Measurements from ENCODE around the gene YARS2. TPM values are rescaled to one million over a fixed set of nuclear protein-coding genes. Genes with fewer than 3 reads are reported as not detected.
"Not testable (repeated sequence)": the region's sequence is repeated elsewhere in the genome, so short reads cannot be mapped to it uniquely, and the experiment has no call there.

Gene YARS2
- total and polyA plus RNA-seq, 9 donors = 19.6 to 23.5 (median 21.4) TPM

GRCh38 chr12:32725308-32725707, 30.4 kb downstream of the YARS2 start:
- not testable (repeated sequence) for DNase-seq; H3K4me3 ChIP-seq (ENCODE audit: low read length); H3K4me1 ChIP-seq (ENCODE audit: control insufficient read depth, insufficient read depth, low read length); H3K27me3 ChIP-seq (ENCODE audit: control insufficient read depth, insufficient read depth, low read length); H3K27ac ChIP-seq (ENCODE audit: low read length); H3K9me3 ChIP-seq (replicated peaks; ENCODE audit: control insufficient read depth, low read depth, low read length)
- H3K36me3 ChIP-seq (ENCODE audit: control insufficient read depth, insufficient read depth, low read length) = peaks cover 19% of the 10 kb centered on the region
- WGBS (ENCODE audit: insufficient coverage) = 100% methylated on average over 2 of the region's 3 CpGs

GRCh38 chr12:32718926-32719325, 36.8 kb downstream of the YARS2 start:
- Histone ChIP-seq H3K36me3 (ENCODE audit: control insufficient read depth, insufficient read depth, low read length) (peaks cover 11% of the 10 kb centered on the region), H3K4me3 (ENCODE audit: low read length) (no peak overlapping the region), H3K27me3 (ENCODE audit: control insufficient read depth, insufficient read depth, low read length) (no peaks in the 10 kb centered on the region), H3K27ac (ENCODE audit: low read length) (no peak overlapping the region), H3K9me3 (replicated peaks; ENCODE audit: control insufficient read depth, low read depth, low read length) (no peaks in the 10 kb centered on the region), H3K4me1 (ENCODE audit: control insufficient read depth, insufficient read depth, low read length) (no peaks in the 10 kb centered on the region)
- WGBS (ENCODE audit: insufficient coverage) = no CpG with 5 or more reads among the region's 2 CpGs
- no peak for DNase-seq

GRCh38 chr12:32714772-32715171, 40.9 kb downstream of the YARS2 start:
- H3K27me3 ChIP-seq (ENCODE audit: control insufficient read depth, insufficient read depth, low read length) = no peaks in the 10 kb centered on the region
- H3K36me3 ChIP-seq (ENCODE audit: control insufficient read depth, insufficient read depth, low read length) = peaks cover 21% of the 10 kb centered on the region
- 80% methylated on average over 1 of the region's 4 CpGs for WGBS (ENCODE audit: insufficient coverage)
- no peak for DNase-seq
- H3K9me3 ChIP-seq (replicated peaks; ENCODE audit: control insufficient read depth, low read depth, low read length) = no peaks in the 10 kb centered on the region
- H3K27ac ChIP-seq (ENCODE audit: low read length) = no peak overlapping the region
- H3K4me3 ChIP-seq (ENCODE audit: low read length) = no peak overlapping the region
- no peaks in the 10 kb centered on the region for H3K4me1 ChIP-seq (ENCODE audit: control insufficient read depth, insufficient read depth, low read length)

- Histone ChIP-seq H3K27me3 (ENCODE audit: control insufficient read depth, insufficient read depth, low read length) (no peaks in the 10 kb centered on the region), H3K4me1 (ENCODE audit: control insufficient read depth, insufficient read depth, low read length) (no peaks in the 10 kb centered on the region), H3K4me3 (ENCODE audit: low read length) (no peak overlapping the region), H3K27ac (ENCODE audit: low read length) (no peak overlapping the region), H3K36me3 (ENCODE audit: control insufficient read depth, insufficient read depth, low read length) (peaks cover 18% of the 10 kb centered on the region), H3K9me3 (replicated peaks; ENCODE audit: control insufficient read depth, low read depth, low read length) (no peaks in the 10 kb centered on the region)
- no CpG with 5 or more reads among the region's 2 CpGs for WGBS (ENCODE audit: insufficient coverage)
- no peak for DNase-seq
Observed at GRCh38 chr12:32708926-32709325, 46.8 kb downstream of the YARS2 start.

- H3K36me3 ChIP-seq (ENCODE audit: control insufficient read depth, insufficient read depth, low read length) = peaks cover 8% of the 10 kb centered on the region
- no peaks in the 10 kb centered on the region for H3K27me3 ChIP-seq (ENCODE audit: control insufficient read depth, insufficient read depth, low read length)
- no peaks in the 10 kb centered on the region for H3K4me1 ChIP-seq (ENCODE audit: control insufficient read depth, insufficient read depth, low read length)
- no peak overlapping the region for H3K4me3 ChIP-seq (ENCODE audit: low read length)
- no CpG with 5 or more reads among the region's 2 CpGs for WGBS (ENCODE audit: insufficient coverage)
- no peak for DNase-seq
- H3K9me3 ChIP-seq (replicated peaks; ENCODE audit: control insufficient read depth, low read depth, low read length) = no peaks in the 10 kb centered on the region
- no peak overlapping the region for H3K27ac ChIP-seq (ENCODE audit: low read length)
Observed at GRCh38 chr12:32706335-32707024, 49.2 kb downstream of the YARS2 start.

GRCh38 chr12:32705783-32706182, 49.9 kb downstream of the YARS2 start:
- Histone ChIP-seq H3K36me3 (ENCODE audit: control insufficient read depth, insufficient read depth, low read length) (peaks cover 2% of the 10 kb centered on the region), H3K27ac (ENCODE audit: low read length) (no peak overlapping the region), H3K9me3 (replicated peaks; ENCODE audit: control insufficient read depth, low read depth, low read length) (no peaks in the 10 kb centered on the region), H3K4me1 (ENCODE audit: control insufficient read depth, insufficient read depth, low read length) (no peaks in the 10 kb centered on the region), H3K27me3 (ENCODE audit: control insufficient read depth, insufficient read depth, low read length) (no peaks in the 10 kb centered on the region), H3K4me3 (ENCODE audit: low read length) (no peak overlapping the region)
- no peak for DNase-seq

- no CpG with 5 or more reads among the region's 1 CpG for WGBS (ENCODE audit: insufficient coverage)
- H3K27me3 ChIP-seq (ENCODE audit: control insufficient read depth, insufficient read depth, low read length) = no peaks in the 10 kb centered on the region
- no peaks in the 10 kb centered on the region for H3K4me1 ChIP-seq (ENCODE audit: control insufficient read depth, insufficient read depth, low read length)
- H3K4me3 ChIP-seq (ENCODE audit: low read length) = no peak overlapping the region
- peaks cover 2% of the 10 kb centered on the region for H3K36me3 ChIP-seq (ENCODE audit: control insufficient read depth, insufficient read depth, low read length)
- no peak for DNase-seq
- H3K9me3 ChIP-seq (replicated peaks; ENCODE audit: control insufficient read depth, low read depth, low read length) = no peaks in the 10 kb centered on the region
- H3K27ac ChIP-seq (ENCODE audit: low read length) = no peak overlapping the region
Observed at GRCh38 chr12:32702946-32703345, 52.8 kb downstream of the YARS2 start.

- Histone ChIP-seq H3K27ac (ENCODE audit: low read length) (no peak overlapping the region), H3K36me3 (ENCODE audit: control insufficient read depth, insufficient read depth, low read length) (peaks cover under 1% of the 10 kb centered on the region), H3K4me3 (ENCODE audit: low read length) (no peak overlapping the region), H3K27me3 (ENCODE audit: control insufficient read depth, insufficient read depth, low read length) (no peaks in the 10 kb centered on the region), H3K9me3 (replicated peaks; ENCODE audit: control insufficient read depth, low read depth, low read length) (no peaks in the 10 kb centered on the region), H3K4me1 (ENCODE audit: control insufficient read depth, insufficient read depth, low read length) (no peaks in the 10 kb centered on the region)
- DNase-seq = no peak
Observed at GRCh38 chr12:32702473-32702872, 53.2 kb downstream of the YARS2 start.

GRCh38 chr12:32699437-32699836, 56.3 kb downstream of the YARS2 start:
- H3K9me3 ChIP-seq (replicated peaks; ENCODE audit: control insufficient read depth, low read depth, low read length); H3K27ac ChIP-seq (ENCODE audit: low read length); H3K27me3 ChIP-seq (ENCODE audit: control insufficient read depth, insufficient read depth, low read length); H3K36me3 ChIP-seq (ENCODE audit: control insufficient read depth, insufficient read depth, low read length); DNase-seq; H3K4me3 ChIP-seq (ENCODE audit: low read length); H3K4me1 ChIP-seq (ENCODE audit: control insufficient read depth, insufficient read depth, low read length): not testable (repeated sequence)
- no CpG with 5 or more reads among the region's 8 CpGs for WGBS (ENCODE audit: insufficient coverage)

GRCh38 chr12:32698285-32698684, 57.4 kb downstream of the YARS2 start:
- Histone ChIP-seq H3K27me3 (ENCODE audit: control insufficient read depth, insufficient read depth, low read length) (no peaks in the 10 kb centered on the region), H3K4me1 (ENCODE audit: control insufficient read depth, insufficient read depth, low read length) (no peaks in the 10 kb centered on the region), H3K4me3 (ENCODE audit: low read length) (no peak overlapping the region), H3K36me3 (ENCODE audit: control insufficient read depth, insufficient read depth, low read length) (no peaks in the 10 kb centered on the region), H3K9me3 (replicated peaks; ENCODE audit: control insufficient read depth, low read depth, low read length) (peaks cover 7% of the 10 kb centered on the region), H3K27ac (ENCODE audit: low read length) (no peak overlapping the region)
- WGBS (ENCODE audit: insufficient coverage) = no CpG with 5 or more reads among the region's 2 CpGs
- no peak for DNase-seq

- H3K27ac ChIP-seq (ENCODE audit: low read length) = no peak overlapping the region
- H3K9me3 ChIP-seq (replicated peaks; ENCODE audit: control insufficient read depth, low read depth, low read length) = peaks cover 7% of the 10 kb centered on the region
- H3K4me1 ChIP-seq (ENCODE audit: control insufficient read depth, insufficient read depth, low read length) = no peaks in the 10 kb centered on the region
- no peaks in the 10 kb centered on the region for H3K36me3 ChIP-seq (ENCODE audit: control insufficient read depth, insufficient read depth, low read length)
- H3K4me3 ChIP-seq (ENCODE audit: low read length) = no peak overlapping the region
- no CpG with 5 or more reads among the region's 1 CpG for WGBS (ENCODE audit: insufficient coverage)
- H3K27me3 ChIP-seq (ENCODE audit: control insufficient read depth, insufficient read depth, low read length) = no peaks in the 10 kb centered on the region
- DNase-seq = no peak
Observed at GRCh38 chr12:32697445-32697844, 58.3 kb downstream of the YARS2 start.
